Nasal cavity respiratory epithelium epithelial cell of viscerocranial mucosa (primary cell): ENCODE measurements around the gene NOL4L. TPM values are rescaled to one million over a fixed set of nuclear protein-coding genes. Genes with fewer than 3 reads are reported as not detected.

Source experiments
- total RNA-seq: library from RNA; depleted of rRNA; stranded (reverse); fragments of >200 nt; gene quantifications from 2 replicates; pipeline ENCODE4 v1.2.3, GENCODE V29; 2014

The NOL4L gene, protein sequence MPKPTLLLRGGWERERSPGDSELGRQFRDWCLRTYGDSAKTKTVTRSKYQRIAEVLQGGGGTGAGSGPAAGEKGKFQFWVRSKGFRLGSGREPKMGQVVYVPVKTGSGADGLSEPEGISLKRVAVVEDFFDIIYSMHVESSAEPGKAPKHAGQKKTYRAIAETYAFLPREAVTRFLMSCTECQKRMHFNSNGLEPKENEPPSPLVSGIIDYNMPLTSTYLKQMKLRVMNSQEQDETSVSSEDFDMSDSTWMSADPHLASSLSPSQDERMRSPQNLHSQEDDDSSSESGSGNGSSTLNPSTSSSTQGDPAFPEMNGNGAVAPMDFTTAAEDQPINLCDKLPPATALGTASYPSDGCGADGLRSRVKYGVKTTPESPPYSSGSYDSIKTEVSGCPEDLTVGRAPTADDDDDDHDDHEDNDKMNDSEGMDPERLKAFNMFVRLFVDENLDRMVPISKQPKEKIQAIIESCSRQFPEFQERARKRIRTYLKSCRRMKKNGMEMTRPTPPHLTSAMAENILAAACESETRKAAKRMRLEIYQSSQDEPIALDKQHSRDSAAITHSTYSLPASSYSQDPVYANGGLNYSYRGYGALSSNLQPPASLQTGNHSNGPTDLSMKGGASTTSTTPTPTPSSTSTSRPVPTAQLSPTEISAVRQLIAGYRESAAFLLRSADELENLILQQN
- total RNA-seq, result 1.0 and 4.4 TPM in 2 replicates

DNA sequence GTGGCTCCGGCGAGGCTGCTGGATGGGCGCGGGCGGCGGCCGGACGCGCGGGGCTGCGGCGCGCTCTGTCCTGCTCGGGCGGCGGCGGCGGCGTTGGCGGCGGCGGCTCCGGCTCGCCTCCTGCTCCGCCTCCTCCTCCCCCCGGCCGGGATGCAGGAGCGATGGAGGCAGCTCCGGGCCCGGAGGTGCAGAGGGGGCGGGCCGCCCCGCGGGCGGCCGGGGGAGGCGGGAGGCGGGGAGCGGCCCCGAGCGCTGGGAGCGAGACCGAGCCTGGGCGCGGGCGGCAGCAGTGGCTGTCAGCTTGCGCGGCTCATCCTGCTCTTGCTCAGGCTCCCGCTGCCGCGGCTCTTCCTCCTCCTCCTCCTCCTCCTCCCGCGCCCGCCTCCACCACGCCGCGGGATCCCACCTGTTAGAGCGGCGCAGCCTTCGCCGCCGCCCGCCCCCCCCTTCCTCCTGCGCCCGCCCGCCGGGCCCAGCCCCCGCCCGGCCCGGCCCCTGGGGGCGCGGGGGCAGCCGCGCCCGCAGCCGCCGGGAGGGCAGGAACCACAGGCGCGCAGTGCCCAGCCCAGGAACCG lies at the start of gene NOL4L:
NOL4L (minus strand) TSS at position 323 of the 575 bp plus-strand sequence. CDS start 443 bp downstream, outside the sequence.

Other genes with a start within 250 kb of the NOL4L start
- gene ASXL1, start 227.0 kb downstream of the NOL4L start, total RNA-seq, result 16.1 and 32.4 TPM in 2 replicates
- under 0.01 TPM in 1 of 2 replicates, not detected in the other for gene C20orf203, start 88.6 kb upstream of the NOL4L start, total RNA-seq
- gene COMMD7, start 158.1 kb upstream of the NOL4L start, total RNA-seq, result 16.1 and 17.2 TPM in 2 replicates
- gene DNMT3B, start 177.1 kb upstream of the NOL4L start, total RNA-seq, result 0.68 and 1.5 TPM in 2 replicates
- 86.5 and 96.9 TPM in 2 replicates for gene MAPRE1, start 234.6 kb upstream of the NOL4L start, total RNA-seq